AG04450 (cell line): ENCODE results near the gene NUP210. TPM values are rescaled to one million over a fixed set of nuclear protein-coding genes. Genes with fewer than 3 reads are reported as not detected.

ENCODE experiments used
- CTCF ChIA-PET: fragments of 300-600, 350-600 bp; formaldehyde crosslinking; extraction: SDS; loops from one replicate; lab custom pipeline; 2022; ENCODE audit warnings: antibody characterized with exemption, inconsistent platforms; lab: Charles Lee
- POLR2A ChIA-PET: fragments of 350-600 bp; formaldehyde crosslinking; extraction: SDS; loops from one replicate; lab custom pipeline; 2021; ENCODE audit warnings: antibody characterized with exemption, inconsistent platforms; lab: Yijun Ruan, JAX
- DNase-seq: peaks from one replicate; pipeline ENCODE4 v3.0.0-alpha.2; 2011; ENCODE audit warnings: low read depth, low spot score
- H3K27ac ChIP-seq: one replicate; pipeline ENCODE4 v1.5.1; 2012; ENCODE audit warnings: low read depth, low read length, control low read depth
- H3K27me3 ChIP-seq: one replicate; pipeline ENCODE4 v1.6.0; 2012; ENCODE audit warnings: low read length; ENCODE audit not compliant: control insufficient read depth, insufficient read depth
- H3K4me3 ChIP-seq: 2 replicates; pipeline ENCODE4 v1.5.1; 2011; ENCODE audit warnings: mild to moderate bottlenecking, low read depth, low read length, control low read depth
- H3K9me3 ChIP-seq: 2 replicates; pipeline ENCODE4 v1.5.1; 2012; ENCODE audit warnings: low read length; ENCODE audit not compliant: control insufficient read depth, insufficient read depth
- CTCF ChIP-seq: IDR thresholded peaks from 2 replicates; pipeline ENCODE4 v1.5.1; 2011; ENCODE audit warnings: low read depth, low read length, control low read depth, inconsistent platforms
- polyA plus RNA-seq: library from polyadenylated mRNA; depleted of rRNA; stranded (reverse); fragments of >200 nt; gene quantifications from 2 replicates; pipeline ENCODE4 v1.2.3, GENCODE V29; 2011

NUP210 gene
- polyA plus RNA-seq, 1 experiment, result 0.05 TPM

DNA sequence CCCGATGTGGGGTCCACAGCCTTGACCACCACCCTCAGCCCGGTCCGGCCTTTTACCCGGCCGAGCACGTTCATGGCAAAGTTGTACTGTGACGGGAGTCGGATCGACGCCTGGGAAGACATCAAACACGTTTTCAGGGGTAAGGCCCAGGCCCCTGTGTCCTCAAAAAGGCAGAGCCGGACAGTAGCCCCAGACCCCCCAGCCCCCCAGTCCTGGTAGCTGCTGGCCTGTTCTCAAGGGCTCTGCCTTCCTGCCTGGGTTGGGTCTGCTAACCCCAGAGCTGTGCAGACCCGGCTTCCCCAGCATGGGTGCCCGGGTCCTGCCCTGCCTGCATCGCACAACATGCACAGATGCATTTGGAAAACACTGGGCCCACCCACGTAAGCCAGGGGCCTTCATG, 84.6 kb downstream of the NUP210 start:
- Histone ChIP-seq H3K9me3 (no peaks in the 10 kb centered on the region; the same call in 1 of the 2 replicates), H3K27me3 (peaks cover 12% of the 10 kb centered on the region), H3K4me3 (no peak overlapping the region), H3K27ac (no peak overlapping the region)
- DNase-seq, result no peak
- ChIA-PET POLR2A (no interaction called here), CTCF (no interaction called here)
- no peak for TF ChIP-seq CTCF

- Histone ChIP-seq H3K27me3 (peaks cover 12% of the 10 kb centered on the region), H3K9me3 (no peaks in the 10 kb centered on the region; the same call in 1 of the 2 replicates), H3K27ac (no peak overlapping the region), H3K4me3 (no peak overlapping the region)
- DNase-seq, result no peak
- ChIA-PET CTCF (no interaction called here), POLR2A (no interaction called here)
- no peak for TF ChIP-seq CTCF
Measured at GRCh38 chr3:13335059-13335458, 85.1 kb downstream of the NUP210 start.

DNA sequence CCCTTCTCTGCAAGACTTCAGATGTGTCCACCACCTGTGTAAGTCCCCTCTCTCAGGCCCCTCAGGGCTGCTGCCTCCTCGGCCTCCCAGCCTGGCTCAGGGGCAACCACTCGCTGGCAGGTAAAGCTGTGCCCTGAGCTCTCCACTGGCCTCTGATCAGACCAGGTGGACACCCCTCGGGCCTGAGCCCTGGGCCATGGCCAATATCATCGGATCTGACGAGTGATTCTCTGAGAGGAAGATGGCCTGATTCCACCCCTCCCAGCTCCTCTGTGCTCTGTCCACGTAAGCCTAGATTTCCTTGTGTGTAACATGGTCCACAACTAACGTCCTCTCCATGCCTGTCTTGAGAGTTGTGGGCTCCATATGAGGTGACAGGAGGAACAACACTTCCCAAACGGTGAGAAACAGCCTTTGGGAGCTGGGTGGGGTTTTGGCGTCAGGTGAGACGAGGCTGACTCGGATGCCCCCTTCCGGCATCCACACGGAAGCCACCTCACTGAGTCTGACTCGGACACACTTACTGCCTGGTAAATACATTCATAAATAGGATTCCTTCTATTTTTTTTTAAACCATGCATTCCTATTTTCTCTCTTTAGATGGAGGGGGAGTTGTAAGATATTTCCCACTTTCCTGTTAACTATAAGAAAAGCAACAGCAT, 86.8 kb downstream of the NUP210 start:
- ChIA-PET CTCF (no interaction called here), POLR2A (no interaction called here)
- H3K27ac ChIP-seq, result no peak overlapping the region
- TF ChIP-seq CTCF, result no peak
- DNase-seq, result no peak
- H3K27me3 ChIP-seq, result peaks cover 12% of the 10 kb centered on the region
- H3K9me3 ChIP-seq, result no peaks in the 10 kb centered on the region; the same call in 1 of the 2 replicates
- no peak overlapping the region for H3K4me3 ChIP-seq

GRCh38 chr3:13332740-13333139, 87.4 kb downstream of the NUP210 start:
- no peak overlapping the region for H3K27ac ChIP-seq
- no peaks in the 10 kb centered on the region; the same call in 1 of the 2 replicates for H3K9me3 ChIP-seq
- ChIA-PET CTCF (no interaction called here), POLR2A (no interaction called here)
- peaks cover 14% of the 10 kb centered on the region for H3K27me3 ChIP-seq
- H3K4me3 ChIP-seq, result no peak overlapping the region
- DNase-seq, result no peak
- TF ChIP-seq CTCF, result no peak

- CTCF ChIA-PET, result no interaction called here
- POLR2A ChIA-PET, result no interaction called here
- Histone ChIP-seq H3K9me3 (no peaks in the 10 kb centered on the region), H3K27ac (no peak overlapping the region), H3K27me3 (peaks cover 14% of the 10 kb centered on the region), H3K4me3 (no peak overlapping the region)
- DNase-seq, result no peak
- TF ChIP-seq CTCF, result no peak
Measured at GRCh38 chr3:13332158-13332557, 88.0 kb downstream of the NUP210 start.
